ENCODE results near the gene LILRA1. TPM values are rescaled to one million over a fixed set of nuclear protein-coding genes. Genes with fewer than 3 reads are reported as not detected.
"Not testable (repeated sequence)": the region's sequence is repeated elsewhere in the genome, so short reads cannot be mapped to it uniquely, and the experiment has no call there.

LILRA1 gene
- total and polyA plus RNA-seq, 2 experiments from 2014 or later = not detected

DNA sequence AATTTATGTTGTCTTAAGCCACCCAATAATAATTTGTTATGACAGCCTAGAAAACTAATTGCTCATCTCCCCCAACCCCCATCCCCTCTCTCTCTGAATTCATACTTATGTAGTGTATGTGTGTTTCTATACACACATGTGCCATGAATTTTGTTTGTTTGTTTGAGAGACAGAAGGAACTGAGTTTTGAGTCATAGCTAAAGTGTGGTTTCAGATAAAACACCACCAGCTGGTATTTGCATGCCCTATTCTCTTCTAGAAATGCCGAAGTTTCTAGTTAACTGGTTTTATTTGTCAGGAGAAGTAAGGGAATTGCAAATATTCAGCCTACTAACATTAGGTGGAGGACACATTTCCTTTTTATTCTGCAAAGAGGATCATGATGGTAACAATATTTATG is 37.2 kb upstream of the LILRA1 start:
- 6 to 8% methylated on average over 1 of the region's 1 CpG for WGBS, 2 experiments (ENCODE audit: low coverage in 1 of 2, low lambda C conversion rate in 2 of 2, missing lambda C conversion rate in 2 of 2)
- no peak overlapping the region for H3K9ac ChIP-seq
- no peaks in the 10 kb centered on the region for H3K36me3 ChIP-seq (ENCODE audit: low read depth)
- no peaks in the 10 kb centered on the region for H3K27me3 ChIP-seq (replicated peaks; ENCODE audit: insufficient read depth)
- H3K79me2 ChIP-seq (ENCODE audit: insufficient read depth) = no peaks in the 10 kb centered on the region
- no peak overlapping the region for H3K4me2 ChIP-seq (ENCODE audit: unreplicated experiment)
- DNase-seq = no peak
- in situ Hi-C loops (cut with MboI) = no loop called here
- H3K4me3 ChIP-seq = no peak overlapping the region
- no peaks in the 10 kb centered on the region for H3K9me2 ChIP-seq (ENCODE audit: insufficient read depth)
- TF ChIP-seq EZH2phosphoT487 (IDR thresholded peaks at IDR 0.05; ENCODE audit: insufficient read depth, low read depth) (no peak), EZH2 (IDR thresholded peaks at IDR 0.05; ENCODE audit: insufficient read depth, poor library complexity, severe bottlenecking) (no peak)
- H3K27ac ChIP-seq = no peak overlapping the region
- no peak overlapping the region for H2AFZ ChIP-seq
- H3K9me3 ChIP-seq (ENCODE audit: low read depth) = no peaks in the 10 kb centered on the region
- H3K4me1 ChIP-seq (ENCODE audit: insufficient read depth) = no peaks in the 10 kb centered on the region
- H3F3A ChIP-seq (ENCODE audit: insufficient read depth) = no peaks in the 10 kb centered on the region
- H4K20me1 ChIP-seq (ENCODE audit: insufficient read depth) = no peaks in the 10 kb centered on the region

DNA sequence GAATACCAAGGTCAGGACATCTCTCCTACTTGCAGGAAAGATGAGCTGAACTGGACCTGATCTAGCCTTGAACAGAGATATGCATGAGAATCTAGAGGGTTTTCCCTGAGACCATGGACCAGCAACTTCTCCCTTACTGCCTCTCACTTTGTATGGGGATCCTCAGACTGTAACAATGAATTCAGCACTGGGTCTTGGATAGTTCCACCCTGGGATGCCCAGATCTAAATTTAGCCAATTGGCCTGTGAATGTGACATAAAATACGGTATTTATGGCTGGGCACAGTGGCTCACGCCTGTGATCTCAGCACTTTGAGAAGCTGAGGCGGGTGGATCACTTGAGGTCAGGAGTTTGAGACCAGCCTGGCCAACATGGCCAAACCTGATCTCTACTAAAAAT is 35.1 kb upstream of the LILRA1 start:
- H3K4me2 ChIP-seq (ENCODE audit: unreplicated experiment) = no peak overlapping the region
- H3F3A ChIP-seq (ENCODE audit: insufficient read depth) = no peaks in the 10 kb centered on the region
- no peaks in the 10 kb centered on the region for H3K27me3 ChIP-seq (replicated peaks; ENCODE audit: insufficient read depth)
- H3K4me3 ChIP-seq = no peak overlapping the region
- no peak for DNase-seq
- H3K27ac ChIP-seq = no peak overlapping the region
- H3K4me1 ChIP-seq (ENCODE audit: insufficient read depth) = no peaks in the 10 kb centered on the region
- H3K9me3 ChIP-seq (ENCODE audit: low read depth) = no peaks in the 10 kb centered on the region
- no peaks in the 10 kb centered on the region for H3K79me2 ChIP-seq (ENCODE audit: insufficient read depth)
- H3K9me2 ChIP-seq (ENCODE audit: insufficient read depth) = no peaks in the 10 kb centered on the region
- TF ChIP-seq EZH2 (IDR thresholded peaks at IDR 0.05; ENCODE audit: insufficient read depth, poor library complexity, severe bottlenecking) = no peak
- no peak for TF ChIP-seq EZH2phosphoT487 (IDR thresholded peaks at IDR 0.05; ENCODE audit: insufficient read depth, low read depth)
- in situ Hi-C loops (cut with MboI) = no loop called here
- 23 to 28% methylated on average over 3 of the region's 3 CpGs for WGBS, 2 experiments (ENCODE audit: low coverage in 1 of 2, low lambda C conversion rate in 2 of 2, missing lambda C conversion rate in 2 of 2)
- no peaks in the 10 kb centered on the region for H3K36me3 ChIP-seq (ENCODE audit: low read depth)
- H3K9ac ChIP-seq = no peak overlapping the region
- no peak overlapping the region for H2AFZ ChIP-seq
- H4K20me1 ChIP-seq (ENCODE audit: insufficient read depth) = no peaks in the 10 kb centered on the region

- in situ Hi-C loops (cut with MboI) = no loop called here
- Histone ChIP-seq H3K4me3 (no peak overlapping the region), H3K9ac (no peak overlapping the region), H3K27ac (no peak overlapping the region), H3K36me3 (ENCODE audit: low read depth) (no peaks in the 10 kb centered on the region), H3K79me2 (ENCODE audit: insufficient read depth) (no peaks in the 10 kb centered on the region), H3K27me3 (replicated peaks; ENCODE audit: insufficient read depth) (no peaks in the 10 kb centered on the region), H3F3A (ENCODE audit: insufficient read depth) (no peaks in the 10 kb centered on the region), H4K20me1 (ENCODE audit: insufficient read depth) (no peaks in the 10 kb centered on the region), H3K4me2 (ENCODE audit: unreplicated experiment) (no peak overlapping the region), H2AFZ (no peak overlapping the region), H3K9me2 (ENCODE audit: insufficient read depth) (no peaks in the 10 kb centered on the region), H3K9me3 (ENCODE audit: low read depth) (no peaks in the 10 kb centered on the region), H3K4me1 (ENCODE audit: insufficient read depth) (no peaks in the 10 kb centered on the region)
- DNase-seq = peak; percentile 5
- WGBS, 2 experiments (ENCODE audit: low coverage in 1 of 2, low lambda C conversion rate in 2 of 2, missing lambda C conversion rate in 2 of 2) = 47 to 50% methylated on average over 11 of the region's 11 CpGs
- no peak for TF ChIP-seq EZH2phosphoT487 (IDR thresholded peaks at IDR 0.05; ENCODE audit: insufficient read depth, low read depth)
- no peak for TF ChIP-seq EZH2 (IDR thresholded peaks at IDR 0.05; ENCODE audit: insufficient read depth, poor library complexity, severe bottlenecking)
These were observed 32.5 kb upstream of the LILRA1 start for GRCh38 chr19:54560881-54561385.

DNA sequence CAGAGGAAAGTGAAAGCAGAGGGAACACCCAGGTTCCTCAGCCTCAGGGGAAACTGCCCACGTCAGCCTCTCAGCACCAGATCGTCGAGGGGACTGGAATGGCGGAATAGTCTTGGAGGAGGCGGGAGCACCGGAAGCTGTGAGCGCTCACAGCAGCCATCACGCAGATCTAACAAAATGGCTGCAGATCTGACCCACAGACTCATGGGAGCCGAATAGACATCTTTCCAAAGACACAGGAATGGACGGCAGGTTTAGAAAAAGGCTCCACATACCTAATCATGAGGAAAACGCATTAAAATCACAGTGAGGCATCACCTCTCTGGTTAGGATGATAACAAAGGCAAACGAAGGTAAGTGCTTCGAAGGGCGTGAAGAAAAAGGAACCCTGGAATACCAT is 31.6 kb upstream of the LILRA1 start:
- WGBS, 2 experiments (ENCODE audit: low coverage in 1 of 2, low lambda C conversion rate in 2 of 2, missing lambda C conversion rate in 2 of 2) = 39 to 45% methylated on average over 14 of the region's 14 CpGs
- H3K79me2 ChIP-seq (ENCODE audit: insufficient read depth) = no peaks in the 10 kb centered on the region
- no peak overlapping the region for H2AFZ ChIP-seq
- in situ Hi-C loops (cut with MboI) = no loop called here
- no peak overlapping the region for H3K4me2 ChIP-seq (ENCODE audit: unreplicated experiment)
- H3K36me3 ChIP-seq (ENCODE audit: low read depth) = no peaks in the 10 kb centered on the region
- no peak for TF ChIP-seq EZH2 (IDR thresholded peaks at IDR 0.05; ENCODE audit: insufficient read depth, poor library complexity, severe bottlenecking)
- TF ChIP-seq EZH2phosphoT487 (IDR thresholded peaks at IDR 0.05; ENCODE audit: insufficient read depth, low read depth) = no peak
- no peaks in the 10 kb centered on the region for H3K4me1 ChIP-seq (ENCODE audit: insufficient read depth)
- no peak overlapping the region for H3K27ac ChIP-seq
- H3K27me3 ChIP-seq (replicated peaks; ENCODE audit: insufficient read depth) = no peaks in the 10 kb centered on the region
- DNase-seq = no peak
- no peak overlapping the region for H3K9ac ChIP-seq
- no peaks in the 10 kb centered on the region for H3K9me3 ChIP-seq (ENCODE audit: low read depth)
- no peak overlapping the region for H3K4me3 ChIP-seq
- H3F3A ChIP-seq (ENCODE audit: insufficient read depth) = no peaks in the 10 kb centered on the region
- H4K20me1 ChIP-seq (ENCODE audit: insufficient read depth) = no peaks in the 10 kb centered on the region
- no peaks in the 10 kb centered on the region for H3K9me2 ChIP-seq (ENCODE audit: insufficient read depth)

DNA sequence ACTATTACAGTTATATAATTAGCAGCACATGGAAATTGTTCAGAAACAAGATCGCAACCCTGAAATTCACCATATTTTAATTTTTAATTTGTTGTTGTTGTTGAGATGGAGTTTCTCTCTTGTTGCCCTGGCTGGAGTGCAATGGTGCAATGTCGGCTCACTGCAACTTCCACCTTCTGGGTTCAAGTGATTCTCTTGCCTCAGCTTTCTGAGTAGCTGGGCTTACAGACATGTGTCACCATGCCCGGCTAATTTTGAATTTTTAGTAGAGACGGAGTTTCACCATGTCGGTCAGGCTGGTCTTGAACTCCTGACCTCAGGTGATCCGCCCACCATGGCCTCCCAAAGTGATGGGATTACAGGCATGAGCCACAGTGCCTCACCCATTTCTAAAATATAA is 30.2 kb upstream of the LILRA1 start:
- WGBS, 2 experiments (ENCODE audit: low coverage in 1 of 2, low lambda C conversion rate in 2 of 2, missing lambda C conversion rate in 2 of 2) = 50 to 53% methylated on average over 6 of the region's 6 CpGs
- H3K4me1 ChIP-seq (ENCODE audit: insufficient read depth); H4K20me1 ChIP-seq (ENCODE audit: insufficient read depth); H2AFZ ChIP-seq; H3K9ac ChIP-seq; DNase-seq; H3K4me2 ChIP-seq (ENCODE audit: unreplicated experiment); H3K79me2 ChIP-seq (ENCODE audit: insufficient read depth); in situ Hi-C loops (cut with MboI); H3K27ac ChIP-seq; H3K36me3 ChIP-seq (ENCODE audit: low read depth); H3K9me3 ChIP-seq (ENCODE audit: low read depth); H3F3A ChIP-seq (ENCODE audit: insufficient read depth); H3K9me2 ChIP-seq (ENCODE audit: insufficient read depth); H3K27me3 ChIP-seq (replicated peaks; ENCODE audit: insufficient read depth); H3K4me3 ChIP-seq: not testable (repeated sequence)

Measured in GM23248 (cell line).